Upper lobe of left lung (tissue), 6 donors: Measurements from ENCODE around the gene MAFF. TPM values are rescaled to one million over a fixed set of nuclear protein-coding genes. Genes with fewer than 3 reads are reported as not detected.
A peak's percentile ranks its signal among the peaks of the same experiment; 100 is the strongest.

Source experiments
- ATAC-seq, 2 donors: fragments of 200-7000 bp; cut with Tn5 transposase; one replicate each; pipeline ENCODE4 v1.9.1; 2022; ENCODE audit warnings: mild to moderate bottlenecking in 2 of 2, moderate library complexity in 2 of 2; ENCODE audit not compliant: low FRiP score in 2 of 2
- DNase-seq, 2 donors: peaks; one replicate each; pipeline ENCODE4 v3.0.0-alpha.2; 2019 to 2020
- H3K27ac ChIP-seq, 4 donors: fragments of 200-600 bp; sonication (generic); one replicate each; pipeline ENCODE4 v1.5.1; 2016 to 2019
- H3K27me3 ChIP-seq, 4 donors: fragments of 200-600 bp; sonication (generic); one replicate each; pipeline ENCODE4 v1.5.1; 2017 to 2019
- H3K36me3 ChIP-seq, 4 donors: fragments of 200-600 bp; sonication (generic); one replicate each; pipeline ENCODE4 v1.5.1; 2016 to 2019
- H3K4me1 ChIP-seq, 4 donors: fragments of 200-600 bp; sonication (generic); one replicate each; pipeline ENCODE4 v1.5.1; 2018 to 2019
- H3K4me3 ChIP-seq, 4 donors: fragments of 200-600 bp; sonication (generic); one replicate each; pipeline ENCODE4 v1.5.1; 2017 to 2019; ENCODE audit warnings: mild to moderate bottlenecking in 2 of 4, moderate library complexity in 1 of 4
- H3K9me3 ChIP-seq, 4 donors: fragments of 200-600 bp; sonication (generic); one replicate each; pipeline ENCODE4 v1.5.1; 2018 to 2019
- CTCF ChIP-seq, 6 experiments: fragments of 450-650 bp in 4 of 6; fragments of 200-600 bp in 2 of 6; sonication (generic) in 2 of 6; IDR thresholded peaks; one replicate each; pipeline ENCODE4 v1.5.1; 2016 to 2019; ENCODE audit warnings: antibody characterized with exemption in 6 of 6
- EP300 ChIP-seq, 4 donors: sonication (generic); formaldehyde crosslinking; IDR thresholded peaks; one replicate each; pipeline ENCODE4 v1.5.1; 2017; ENCODE audit warnings: antibody characterized with exemption in 4 of 4, control low read depth in 2 of 4
- POLR2A ChIP-seq, 4 donors: fragments of 450-650 bp; IDR thresholded peaks; one replicate each; pipeline ENCODE4 v1.5.1; 2016 to 2017; ENCODE audit warnings: antibody characterized with exemption in 4 of 4, mild to moderate bottlenecking in 2 of 4
- POLR2AphosphoS5 ChIP-seq, 2 donors: sonication (generic); formaldehyde crosslinking; IDR thresholded peaks; one replicate each; pipeline ENCODE4 v1.5.1; 2017; ENCODE audit warnings: antibody characterized with exemption in 2 of 2
- WGBS, 2 donors: methylation state at CpG; one replicate each; pipeline ENCODE4 v1.1.5; 2017 to 2018; 5-methylcytosine and 5-hydroxymethylcytosine counted together
- total RNA-seq, 6 donors: library from RNA; depleted of rRNA in 4 of 6; stranded (reverse); fragments of >200 nt in 4 of 6; gene quantifications; one replicate each; pipeline versions ENCODE4 v1.1.0 to v1.2.1, GENCODE V29; 2016 to 2021
- donor health status: DM: no; HTN: no; CAD: no; lungs with moderate emphysema.
- donor health status: DM: no; HTN: yes; CAD: no; lungs with severe emphysema.

MAFF gene
- total RNA-seq, 6 donors from 2014 or later = 25.1 to 75.7 (median 44.5) TPM

DNA sequence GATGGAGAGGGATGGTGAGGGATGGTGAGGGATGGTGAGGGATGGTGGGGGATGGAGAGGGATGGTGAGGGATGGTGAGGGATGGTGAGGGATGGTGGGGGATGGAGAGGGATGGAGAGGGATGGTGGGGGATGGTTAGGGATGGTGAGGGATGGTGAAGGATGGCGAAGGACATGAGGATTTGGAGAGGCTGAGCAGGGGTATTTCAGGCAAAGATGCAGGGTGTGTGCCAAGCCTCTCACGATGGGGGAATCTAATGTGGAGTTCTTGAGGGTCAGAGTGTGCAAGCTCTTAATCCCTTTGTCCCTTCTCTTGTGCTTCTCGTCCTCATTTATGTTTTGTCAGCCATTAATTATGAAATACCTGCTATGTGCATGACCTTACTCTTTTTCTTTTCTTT lies 12.7 kb upstream of the MAFF start:
- ATAC-seq (no peak), DNase-seq (no peak)
- Histone ChIP-seq H3K36me3 (no peaks in the 10 kb centered on the region), H3K27ac (no peak overlapping the region), H3K4me3 (no peak overlapping the region), H3K27me3 (no peaks in the 10 kb centered on the region), H3K9me3 (no peaks in the 10 kb centered on the region), H3K4me1 (peaks cover 23 to 26% (median 25%) of the 10 kb centered on the region in 4 donors)
- WGBS, 2 donors = 80 to 88% methylated on average over 3 of the region's 3 CpGs
- TF ChIP-seq EP300 (IDR thresholded peaks at IDR 0.05) = no peak

GRCh38 chr22:38190581-38190980 lies 11.2 kb upstream of the MAFF start:
- Histone ChIP-seq H3K27me3 (no peaks in the 10 kb centered on the region), H3K4me3 (no peak overlapping the region), H3K9me3 (no peaks in the 10 kb centered on the region), H3K36me3 (no peaks in the 10 kb centered on the region), H3K4me1 (peaks cover 27 to 33% (median 31%) of the 10 kb centered on the region in 4 donors), H3K27ac (no peak overlapping the region)
- no peak for DNase-seq
- WGBS, 2 donors = 65 to 80% methylated on average over 6 of the region's 6 CpGs
- TF ChIP-seq POLR2A (IDR thresholded peaks at IDR 0.05) (no peak), EP300 (IDR thresholded peaks at IDR 0.05) (no peak), CTCF (IDR thresholded peaks at IDR 0.05) (no peak)
- no peak for ATAC-seq

GRCh38 chr22:38191055-38191454 lies 10.7 kb upstream of the MAFF start:
- no peak for ATAC-seq
- TF ChIP-seq POLR2AphosphoS5 (IDR thresholded peaks at IDR 0.05) (no peak), POLR2A (IDR thresholded peaks at IDR 0.05) (no peak), EP300 (IDR thresholded peaks at IDR 0.05) (no peak), CTCF (IDR thresholded peaks at IDR 0.05) (no peak)
- Histone ChIP-seq H3K36me3 (no peaks in the 10 kb centered on the region), H3K9me3 (no peaks in the 10 kb centered on the region), H3K4me1 (peaks cover 27 to 33% (median 31%) of the 10 kb centered on the region in 4 donors), H3K4me3 (no peak overlapping the region), H3K27ac (no peak overlapping the region), H3K27me3 (no peaks in the 10 kb centered on the region)
- no peak for DNase-seq
- 89 to 94% methylated on average over 14 of the region's 14 CpGs for WGBS, 2 donors

DNA sequence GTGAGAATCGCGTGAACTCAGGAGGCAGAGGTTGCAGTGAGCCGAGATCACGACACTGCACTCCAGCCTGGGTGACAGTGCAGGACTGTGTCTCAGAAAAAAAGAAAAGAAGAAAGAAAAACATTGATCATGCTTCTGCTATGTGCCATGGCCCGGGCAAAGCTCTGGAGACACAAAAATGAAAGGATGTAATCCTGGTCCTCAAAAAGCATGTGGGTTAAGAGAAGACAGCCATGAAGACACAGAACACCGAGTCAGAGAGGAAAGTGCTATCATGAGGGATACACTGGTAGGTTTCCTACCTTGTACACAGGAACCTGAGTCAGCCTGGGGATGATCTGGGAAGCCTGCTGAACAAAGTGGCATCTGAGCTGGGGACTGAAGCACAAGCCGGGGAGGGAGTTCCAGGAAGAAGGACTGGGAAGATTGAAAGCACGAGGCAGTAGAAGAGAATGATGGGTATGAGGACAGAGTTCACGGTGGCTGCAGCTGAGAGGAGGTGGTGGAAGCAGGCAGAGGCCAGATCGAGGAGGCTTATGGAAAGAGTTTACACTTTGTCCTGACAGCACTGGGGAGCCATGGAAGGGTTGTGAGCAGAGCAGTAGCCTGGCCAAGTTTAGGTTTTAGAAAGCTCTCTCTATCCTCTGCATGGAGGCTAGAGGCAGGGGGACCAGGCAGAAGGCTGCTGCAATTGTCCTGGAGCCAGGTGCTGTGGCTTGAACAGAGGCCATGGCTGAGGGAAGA lies 9.9 kb upstream of the MAFF start:
- WGBS, 2 donors = 85 to 87% methylated on average over 10 of the region's 10 CpGs
- Histone ChIP-seq H3K36me3 (no peaks in the 10 kb centered on the region), H3K9me3 (no peaks in the 10 kb centered on the region), H3K27me3 (no peaks in the 10 kb centered on the region), H3K4me3 (no peak overlapping the region), H3K4me1 (peaks cover 22 to 30% (median 27%) of the 10 kb centered on the region in 4 donors), H3K27ac (no peak overlapping the region)
- ATAC-seq (no peak), DNase-seq (no peak)
- TF ChIP-seq POLR2A (IDR thresholded peaks at IDR 0.05) (no peak), EP300 (IDR thresholded peaks at IDR 0.05) (no peak)

DNA sequence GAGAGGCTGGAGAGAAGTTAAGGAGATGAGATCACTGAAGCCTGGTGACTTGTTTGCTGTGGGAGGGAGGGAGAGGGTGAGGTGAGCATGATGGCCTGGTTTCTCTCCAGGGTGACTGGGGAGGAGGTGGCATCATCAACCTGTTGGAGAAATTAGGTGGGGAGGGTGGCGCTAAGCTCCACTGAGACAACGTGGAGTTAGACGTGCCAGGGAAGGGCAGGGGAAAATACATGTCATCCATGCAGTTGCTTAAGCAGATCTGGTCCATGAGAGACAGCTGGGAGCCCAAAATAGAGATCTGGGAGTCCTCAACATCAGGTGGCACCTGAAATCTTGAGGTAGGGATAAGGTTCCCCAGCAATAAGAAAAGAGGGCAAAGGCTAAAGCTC lies 9.3 kb upstream of the MAFF start:
- no peak for TF ChIP-seq POLR2AphosphoS5 (IDR thresholded peaks at IDR 0.05)
- no peak for TF ChIP-seq POLR2A (IDR thresholded peaks at IDR 0.05)
- TF ChIP-seq EP300 (IDR thresholded peaks at IDR 0.05) = no peak
- TF ChIP-seq CTCF (IDR thresholded peaks at IDR 0.05) = no peak
- WGBS, 2 donors = 72 to 90% methylated on average over 3 of the region's 3 CpGs
- ATAC-seq = no peak

GRCh38 chr22:38193580-38193979 lies 8.2 kb upstream of the MAFF start:
- TF ChIP-seq POLR2AphosphoS5 (IDR thresholded peaks at IDR 0.05) (peak; percentile 2 to 19), CTCF (IDR thresholded peaks at IDR 0.05) (no peak), POLR2A (IDR thresholded peaks at IDR 0.05) (no peak)
- 37 to 68% methylated on average over 6 of the region's 6 CpGs for WGBS, 2 donors
- Histone ChIP-seq H3K9me3 (no peaks in the 10 kb centered on the region), H3K36me3 (no peaks in the 10 kb centered on the region), H3K4me3 (no peak overlapping the region), H3K27ac (peak overlapping the region in 2 of 4 donors; percentile 15 to 46), H3K27me3 (no peaks in the 10 kb centered on the region), H3K4me1 (peaks cover 9 to 17% (median 14%) of the 10 kb centered on the region in 4 donors)
- peak in 1 of 2 donors; percentile 62 for ATAC-seq
- peak in 1 of 2 donors; percentile 27 for DNase-seq

More for the DNA sequence above, 9.3 kb upstream of the MAFF start:
- H3K27me3 ChIP-seq = no peaks in the 10 kb centered on the region
- H3K4me3 ChIP-seq = no peak overlapping the region
- no peak for DNase-seq
- no peak overlapping the region for H3K27ac ChIP-seq
- H3K9me3 ChIP-seq = no peaks in the 10 kb centered on the region
- H3K36me3 ChIP-seq = no peaks in the 10 kb centered on the region
- H3K4me1 ChIP-seq = peaks cover 16 to 24% (median 22%) of the 10 kb centered on the region in 4 donors
